ENCODE results near the gene MCF2.

GRCh38 chrX:139720136-139720535 is 12.2 kb upstream of the MCF2 start:
- no peak for TF ChIP-seq CTCF (IDR thresholded peaks at IDR 0.05)
- TF ChIP-seq EZH2 (IDR thresholded peaks at IDR 0.05; ENCODE audit: borderline replicate concordance, insufficient read depth, low read depth, low read length, poor library complexity, severe bottlenecking), result no peak
